ENCODE data around the gene KIF26B.

DNA sequence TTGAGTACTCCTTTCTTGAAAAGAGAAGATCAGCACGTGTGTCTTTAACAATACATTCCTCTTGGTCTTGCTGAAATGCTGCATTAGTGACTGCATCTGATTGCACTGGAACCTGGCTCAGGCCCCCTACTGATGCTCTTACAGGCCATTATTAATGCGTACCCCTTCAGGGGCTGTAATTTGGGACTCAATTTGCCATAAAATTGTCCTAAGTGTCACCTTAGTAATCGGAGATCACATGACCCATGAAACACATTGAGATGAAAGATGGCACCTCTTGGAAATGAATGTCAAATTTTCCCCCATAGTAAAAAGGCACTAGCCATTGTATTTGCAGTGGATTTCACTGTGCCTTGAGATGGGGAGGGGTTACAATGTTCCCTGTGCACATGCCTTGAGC is 563.3 kb downstream of the KIF26B start:
- TF ChIP-seq CTCF (IDR thresholded peaks at IDR 0.05) (no peak), POLR2A (IDR thresholded peaks at IDR 0.05) (no peak)

Data from body of pancreas (tissue), 4 donors.